ENCODE results near the gene NEDD4.
A peak's percentile ranks its signal among the peaks of the same experiment; 100 is the strongest.
"Not testable (repeated sequence)": the region's sequence is repeated elsewhere in the genome, so short reads cannot be mapped to it uniquely, and the experiment has no call there.

Gene NEDD4

DNA sequence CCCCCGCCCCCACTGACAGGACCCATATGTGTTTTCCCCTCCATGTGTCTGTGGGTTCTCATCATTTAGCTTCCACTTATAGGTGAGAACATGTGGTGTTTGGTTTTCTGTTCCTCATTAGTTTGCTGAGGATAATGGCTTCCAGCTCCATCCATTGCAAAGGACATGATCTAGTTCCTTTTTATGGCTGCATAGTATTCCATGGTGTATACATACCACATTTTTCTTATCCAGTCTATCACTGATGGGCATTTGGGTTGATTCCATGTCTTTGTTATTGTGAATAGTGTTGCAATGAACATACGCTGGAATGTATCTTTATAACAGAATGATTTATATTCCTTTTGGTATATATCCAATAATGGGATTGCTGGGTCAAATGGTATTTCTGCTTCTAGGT is 171.7 kb downstream of the NEDD4 start:
- DNase-seq: not testable (repeated sequence)

GRCh38 chr15:55820043-55820442 is 173.4 kb downstream of the NEDD4 start:
- no peak for DNase-seq

DNA sequence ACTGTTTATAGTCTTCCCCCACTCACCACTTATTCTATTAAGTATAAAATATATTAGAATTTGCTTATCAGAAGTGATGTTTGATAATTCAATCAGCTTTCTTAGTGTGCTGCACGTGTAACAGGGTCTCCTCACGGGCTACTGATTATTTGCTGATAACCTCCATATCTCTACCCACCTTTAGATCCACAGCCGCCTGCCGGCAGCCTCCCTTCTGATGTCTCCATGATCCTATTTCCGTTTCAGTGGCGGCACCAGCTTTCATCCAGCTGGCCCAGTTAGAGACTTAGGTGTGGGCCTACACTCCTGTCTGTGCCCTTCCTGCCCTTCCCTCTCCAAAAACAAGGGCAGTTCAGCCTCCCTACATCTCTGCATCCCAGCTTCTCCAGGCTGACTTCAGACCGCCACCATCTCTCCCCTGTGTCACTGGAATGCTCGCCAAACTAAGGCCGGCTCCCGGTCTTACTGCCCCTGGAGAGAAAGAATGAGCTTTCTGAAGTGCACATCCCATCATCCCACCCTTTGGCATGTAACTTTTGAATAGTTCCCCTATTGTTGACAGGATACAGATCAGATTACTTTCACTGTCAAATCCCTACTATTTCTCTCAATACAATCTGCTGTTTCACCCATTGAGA is 173.9 kb downstream of the NEDD4 start:
- no peak for DNase-seq

DNA sequence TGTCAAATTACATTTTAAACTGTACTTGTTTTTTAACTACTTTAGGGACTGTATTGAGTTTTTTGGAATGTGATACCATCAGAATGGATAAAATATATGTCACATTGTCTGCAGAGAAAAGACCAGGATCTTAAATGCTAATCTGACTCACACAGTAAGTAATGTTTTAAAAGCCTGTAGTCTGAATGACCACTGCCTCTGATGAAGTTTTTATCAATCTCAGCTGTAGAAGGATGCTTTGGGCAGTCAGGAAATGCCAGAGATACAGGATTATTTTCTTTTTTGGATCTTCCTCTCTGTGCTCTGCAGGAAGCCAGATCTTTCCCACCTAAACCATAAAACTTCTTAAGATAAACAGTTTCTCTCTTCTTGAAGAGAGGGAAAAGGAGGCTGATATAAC is 177.4 kb downstream of the NEDD4 start:
- DNase-seq: no peak

DNA sequence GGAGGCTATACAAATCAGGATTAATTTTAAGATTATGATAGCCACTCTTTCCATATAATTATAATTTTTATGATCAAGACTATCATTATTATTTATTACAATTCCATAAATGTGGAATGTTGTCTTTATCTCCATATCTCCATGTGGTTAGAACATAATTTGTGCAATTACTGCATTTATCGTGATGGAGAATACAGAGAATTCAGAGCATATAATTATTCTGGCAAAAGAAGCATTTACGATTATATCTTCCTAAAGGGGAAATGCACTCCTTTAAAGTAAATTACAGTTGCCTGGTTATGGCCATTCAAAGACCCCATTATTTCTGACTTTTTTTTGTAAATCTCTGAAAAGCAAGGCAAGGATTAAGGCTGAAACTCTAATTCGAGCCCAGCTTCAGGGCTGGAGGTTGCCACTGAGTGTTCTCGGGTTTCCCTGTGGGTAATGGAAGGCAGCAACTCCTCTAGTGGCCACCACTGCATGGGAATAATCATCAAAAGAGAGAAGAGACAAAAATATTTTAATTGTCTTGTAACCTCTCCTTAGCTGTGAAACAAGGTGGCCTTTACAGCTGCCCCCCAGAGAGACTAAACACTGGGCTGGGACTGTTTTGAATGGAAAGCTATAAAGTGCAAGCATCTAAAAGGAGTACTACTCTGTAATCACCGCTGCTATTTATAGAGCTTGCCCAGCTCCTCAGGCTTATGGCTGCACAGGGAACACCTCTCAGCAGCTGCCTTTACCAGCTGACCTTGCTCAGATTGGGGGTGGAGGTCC is 190.6 kb downstream of the NEDD4 start:
- no peak for DNase-seq

GRCh38 chr15:55800216-55800615 is 193.2 kb downstream of the NEDD4 start:
- DNase-seq: no peak

- peak; percentile 72 for DNase-seq
Measured at GRCh38 chr15:55799291-55800212, 193.9 kb downstream of the NEDD4 start.

DNA sequence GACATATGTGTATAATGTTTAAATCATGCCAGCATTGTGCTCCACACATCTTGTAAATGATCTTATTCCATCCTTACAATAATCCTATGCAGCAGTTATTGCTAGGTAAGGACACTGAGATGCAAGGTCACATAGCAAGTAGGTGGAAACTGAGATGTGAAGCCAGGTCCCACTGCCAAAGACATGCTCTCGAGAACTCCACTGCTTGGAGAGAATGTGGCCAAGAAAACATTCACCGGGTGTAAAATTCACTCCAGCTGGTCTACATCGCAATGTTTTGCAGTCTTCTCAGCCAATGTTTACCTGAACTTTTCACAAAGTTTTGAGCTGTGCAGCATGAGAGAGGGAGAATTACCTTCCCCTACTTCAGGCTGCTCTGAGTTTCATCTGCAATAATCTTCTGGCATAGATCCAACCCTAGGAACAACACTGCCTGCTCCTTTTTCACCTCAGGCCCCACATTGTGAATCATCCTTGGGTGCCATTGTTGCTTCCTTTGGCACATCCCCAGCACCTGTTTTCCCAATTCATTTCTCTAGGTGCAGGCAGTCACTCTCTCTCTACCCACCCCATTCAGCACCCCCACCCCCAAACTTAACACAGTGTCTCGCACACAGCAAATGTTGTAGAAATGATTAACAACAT is 197.0 kb downstream of the NEDD4 start:
- DNase-seq: peak; percentile 33

DNA sequence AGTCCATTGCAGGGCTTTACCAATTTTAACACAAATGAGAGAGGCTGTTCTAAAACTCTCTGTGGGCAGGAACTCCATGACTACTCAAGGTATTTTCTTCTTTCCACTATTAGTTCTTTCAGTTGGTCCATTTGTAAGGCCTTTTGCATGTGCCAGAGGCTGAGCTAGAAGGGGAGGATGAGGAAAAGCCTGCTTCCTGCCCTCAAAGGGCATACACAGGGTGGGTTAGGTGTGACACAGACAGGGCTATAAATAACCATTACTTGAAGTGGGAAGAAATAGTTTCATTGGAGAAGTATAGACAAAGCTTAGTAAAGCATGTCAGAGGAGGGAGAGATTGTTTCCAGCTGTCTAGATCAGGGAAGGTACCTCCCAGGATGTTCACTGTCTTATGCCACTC is 198.4 kb downstream of the NEDD4 start:
- no peak for DNase-seq

- peak; percentile 38 for DNase-seq
Measured at GRCh38 chr15:55791551-55792400, 201.6 kb downstream of the NEDD4 start.

DNA sequence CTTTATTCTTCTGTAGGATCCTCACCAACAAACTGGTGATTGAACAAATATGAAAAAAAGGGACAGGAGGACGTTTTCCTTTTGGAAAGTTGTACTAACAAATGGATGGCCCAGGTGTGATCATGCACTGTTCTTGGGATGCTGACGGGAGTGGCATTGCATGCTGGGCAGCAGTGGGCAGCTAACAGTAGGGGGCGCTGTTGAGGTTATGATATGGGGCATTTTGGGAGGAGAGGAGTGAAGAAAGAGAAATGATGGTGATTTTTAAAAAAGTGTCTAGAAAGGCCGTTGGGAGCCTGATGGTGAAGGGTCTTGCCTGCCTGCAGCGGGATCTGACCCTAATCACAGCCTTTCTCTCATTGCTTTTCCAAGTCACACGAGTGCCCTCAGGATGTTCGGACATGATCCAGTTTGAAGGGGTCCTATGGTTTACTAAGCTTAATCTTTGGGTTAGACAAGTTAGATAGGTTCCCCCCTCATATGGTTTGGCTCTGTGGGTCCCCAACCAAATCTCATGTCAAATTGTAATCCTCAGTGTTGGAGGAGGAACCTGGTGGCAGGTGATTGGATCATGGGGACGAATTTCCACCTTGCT is 204.2 kb downstream of the NEDD4 start:
- no peak for DNase-seq

DNA sequence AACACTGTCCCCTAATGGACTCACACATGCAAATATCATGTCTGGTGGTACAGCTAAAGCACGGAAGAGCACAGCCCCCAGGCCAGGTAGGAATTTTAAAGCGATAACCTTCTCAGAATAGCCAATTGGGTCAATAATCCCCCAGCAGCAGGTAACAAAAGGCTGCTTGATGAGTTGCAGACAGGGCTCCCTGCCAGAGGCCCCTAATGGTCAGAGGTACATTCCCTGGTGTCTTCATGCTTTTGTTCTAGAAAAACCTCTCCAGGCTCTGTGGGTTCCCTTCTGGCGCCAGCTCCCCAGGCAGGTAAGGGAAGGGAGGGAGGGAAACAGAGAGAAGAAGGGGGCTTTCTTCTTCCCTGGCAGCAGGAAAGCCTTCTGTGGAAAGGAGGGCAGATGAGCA is 207.1 kb downstream of the NEDD4 start:
- DNase-seq: no peak

DNA sequence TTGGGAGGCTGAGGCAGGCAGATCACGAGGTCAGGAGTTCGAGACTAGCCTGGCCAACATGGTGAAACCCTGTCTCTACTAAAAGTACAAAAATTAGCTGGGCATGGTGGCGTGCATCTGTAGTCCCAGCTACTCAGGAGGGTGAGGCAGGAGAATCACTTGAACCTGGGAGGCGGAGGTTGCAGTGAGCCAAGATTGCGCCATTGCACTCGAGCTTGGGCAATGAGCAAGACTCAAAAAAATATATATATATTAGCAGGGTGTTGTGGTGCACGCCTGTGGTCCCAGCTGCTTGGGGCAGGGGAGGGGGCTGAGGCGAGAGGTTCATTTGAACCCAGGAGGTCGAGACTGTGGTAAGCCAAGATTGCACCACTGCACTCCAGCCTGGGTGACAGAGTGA is 207.8 kb downstream of the NEDD4 start:
- DNase-seq: not testable (repeated sequence)

DNA sequence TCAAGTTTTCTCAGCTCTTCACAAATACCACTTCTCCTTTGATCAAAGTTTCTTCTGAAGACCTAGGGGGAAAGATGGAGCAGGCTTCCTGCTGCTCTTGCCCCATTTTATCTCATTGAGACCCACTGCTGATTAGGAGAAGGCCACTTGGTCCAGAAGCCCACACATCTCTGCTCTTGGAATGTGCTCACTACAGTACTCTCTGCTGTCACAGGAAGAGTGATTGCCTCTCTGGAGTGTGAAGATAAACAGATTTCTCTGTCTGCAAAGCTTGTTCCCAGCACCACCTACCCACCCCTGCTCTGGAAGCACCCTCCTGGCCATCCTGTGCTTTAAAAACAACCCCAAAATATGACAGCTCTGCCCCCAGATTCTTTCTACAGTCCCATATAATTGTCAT is 209.1 kb downstream of the NEDD4 start:
- no peak for DNase-seq

DNA sequence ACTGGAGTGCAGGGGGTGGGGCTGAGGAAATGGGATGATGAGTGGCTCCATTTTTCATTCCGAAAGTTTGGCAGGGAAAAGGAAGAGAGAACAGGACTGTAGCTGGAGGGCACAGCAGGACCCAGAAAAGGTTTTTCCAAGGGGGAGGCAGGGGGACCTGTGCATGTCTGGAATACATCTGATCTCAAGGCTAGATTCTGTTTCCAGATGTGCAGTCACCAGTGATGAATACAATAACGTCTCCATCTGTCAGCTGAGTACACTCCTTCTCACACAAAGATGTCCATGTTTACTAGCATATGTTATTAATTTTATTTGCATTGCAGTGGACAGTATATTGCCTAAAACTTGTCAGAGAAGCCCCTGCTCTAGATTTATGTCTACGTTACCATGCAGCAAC is 210.5 kb downstream of the NEDD4 start:
- DNase-seq: no peak

DNA sequence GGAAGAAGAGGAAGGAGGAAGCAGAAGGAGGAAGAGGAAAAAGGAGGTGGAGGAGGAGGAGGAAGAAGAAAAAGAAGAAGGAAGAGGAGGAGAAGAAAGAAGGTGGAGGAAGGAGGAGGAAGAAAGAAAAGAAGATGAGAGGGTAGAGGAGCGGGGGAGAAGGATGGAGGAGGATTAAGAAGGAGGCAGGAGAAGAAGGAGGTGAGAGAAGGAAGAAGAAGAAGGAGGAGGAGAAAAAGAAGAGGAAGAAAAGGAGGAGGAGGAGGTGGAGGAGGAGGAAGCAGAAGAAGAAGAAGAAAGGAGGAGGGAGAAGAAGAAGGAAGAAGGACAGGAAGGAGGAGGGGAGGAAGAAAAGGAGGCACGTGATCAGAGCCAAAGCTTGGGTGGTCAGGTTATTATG is 213.1 kb downstream of the NEDD4 start:
- DNase-seq: no peak

DNA sequence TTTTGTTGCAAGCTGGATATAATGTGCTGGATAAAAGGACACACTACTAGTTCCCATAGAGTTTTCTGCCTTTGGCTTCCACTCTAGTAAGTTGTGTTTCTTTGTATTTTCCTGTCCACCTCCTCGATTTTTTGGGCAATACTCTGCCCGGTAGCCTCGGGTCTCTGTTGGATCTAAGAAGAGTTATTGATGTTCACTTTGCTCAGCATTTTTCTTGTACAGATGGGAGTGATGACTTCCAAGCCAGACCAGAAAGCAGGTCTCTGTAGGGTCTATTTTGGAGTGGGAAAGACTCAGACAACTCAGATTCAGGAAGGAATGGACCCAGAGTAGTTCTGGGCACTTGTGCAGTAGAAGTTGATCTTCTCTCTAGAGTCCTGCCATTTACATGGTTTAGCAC is 214.5 kb downstream of the NEDD4 start:
- DNase-seq: no peak

All from kidney glomerular epithelial cell (primary cell).